A673 (cell line): ENCODE results near the gene KIF4B. TPM values are rescaled to one million over a fixed set of nuclear protein-coding genes. Genes with fewer than 3 reads are reported as not detected.

Experiments
- BruUV-seq: library from RNA; stranded (reverse); fragments of 400-500 nt; replicated peaks from 2 replicates; lab custom pipeline; 2021; lab: Mats Ljungman, UMichigan
- CTCF ChIA-PET: fragments of 300-600 bp; sonication (Branson Sonifier 250); formaldehyde crosslinking; loops from one replicate; lab custom pipeline; 2022; ENCODE audit warnings: antibody characterized with exemption; lab: Charles Lee
- POLR2A ChIA-PET: fragments of 300-600 bp; sonication (Branson Sonifier 250); formaldehyde crosslinking; loops from one replicate; lab custom pipeline; 2022; ENCODE audit warnings: antibody characterized with exemption; ENCODE audit not compliant: low non-redundant PET; lab: Charles Lee
- DNase-seq: peaks from one replicate; pipeline ENCODE4 v3.0.0-alpha.2; 2015; ENCODE audit warnings: low spot score
- H3K27ac ChIP-seq: fragments of 200-600 bp; sonication (generic); 2 replicates; pipeline ENCODE4 v1.5.1; 2016; ENCODE audit warnings: mixed run types, low read depth, mild to moderate bottlenecking, mixed read lengths, antibody characterized with exemption, low read length; ENCODE audit not compliant: poor library complexity, severe bottlenecking
- H3K27me3 ChIP-seq: fragments of 200-600 bp; sonication (generic); replicated peaks from 2 replicates; pipeline ENCODE4 v1.6.1; 2017; ENCODE audit warnings: mixed run types, low read depth, mild to moderate bottlenecking, mixed read lengths, antibody characterized with exemption, low read length; ENCODE audit not compliant: insufficient read depth, poor library complexity
- H3K36me3 ChIP-seq: fragments of 200-600 bp; sonication (generic); 2 replicates; pipeline ENCODE4 v1.6.1; 2016; ENCODE audit warnings: mixed run types, mild to moderate bottlenecking, mixed read lengths, antibody characterized with exemption, low read length; ENCODE audit not compliant: insufficient read depth, poor library complexity, severe bottlenecking
- H3K4me1 ChIP-seq: fragments of 200-600 bp; sonication (generic); 2 replicates; pipeline ENCODE4 v1.6.1; 2017; ENCODE audit warnings: mixed run types, mild to moderate bottlenecking, mixed read lengths, antibody characterized with exemption, low read length; ENCODE audit not compliant: insufficient read depth, poor library complexity, severe bottlenecking
- H3K4me3 ChIP-seq: fragments of 200-600 bp; sonication (generic); 2 replicates; pipeline ENCODE4 v1.5.1; 2016; ENCODE audit warnings: low read depth, mixed run types, mild to moderate bottlenecking, mixed read lengths, low read length; ENCODE audit not compliant: poor library complexity, severe bottlenecking
- H3K9me3 ChIP-seq: fragments of 200-600 bp; sonication (generic); 2 replicates; pipeline ENCODE4 v1.6.1; 2016; ENCODE audit warnings: mixed run types, low read depth, mild to moderate bottlenecking, mixed read lengths, antibody characterized with exemption, low read length; ENCODE audit not compliant: poor library complexity, severe bottlenecking
- CTCF ChIP-seq: fragments of 300-800, 200-600 bp; sonication (generic); conservative IDR thresholded peaks from 2 replicates; pipeline ENCODE4 v1.5.1; 2017; ENCODE audit warnings: low read depth, mild to moderate bottlenecking, antibody characterized with exemption, low read length, moderate library complexity, mixed read lengths
- EZH2 ChIP-seq: fragments of 200-600 bp; sonication (generic); IDR thresholded peaks from 2 replicates; pipeline ENCODE4 v1.6.1; 2017; ENCODE audit warnings: borderline replicate concordance, low read depth, mild to moderate bottlenecking, mixed read lengths, antibody characterized with exemption, low read length; ENCODE audit not compliant: poor library complexity, severe bottlenecking
- intact Hi-C: fragments of 100-400 bp; cut with micrococcal nuclease; formaldehyde crosslinking; loops from one replicate; pipeline ENCODE4 v1.10.0; 2022; ENCODE audit not compliant: unreplicated experiment
- total RNA-seq: library from RNA; stranded (reverse); gene quantifications from 2 replicates; pipeline ENCODE4 v1.2.3, GENCODE V29; 2021

The KIF4B gene
- total RNA-seq, 1 experiment from 2014 or later: 0.77 TPM

- no peaks in the 10 kb centered on the region for H3K27me3 ChIP-seq
- no peak overlapping the region for H3K27ac ChIP-seq
- DNase-seq: no peak
- CTCF ChIA-PET: no interaction called here
- POLR2A ChIA-PET: no interaction called here
- H3K36me3 ChIP-seq: no peaks in the 10 kb centered on the region
- no peaks in the 10 kb centered on the region for H3K4me1 ChIP-seq
- no peaks in the 10 kb centered on the region for H3K9me3 ChIP-seq
- TF ChIP-seq CTCF (no peak), EZH2 (no peak)
- intact Hi-C loops: no loop called here
- BruUV-seq: no TSS peak
- H3K4me3 ChIP-seq: no peak overlapping the region
Observed at GRCh38 chr5:155015239-155015638, 1.7 kb downstream of the KIF4B start.

- intact Hi-C loops: no loop called here
- no peaks in the 10 kb centered on the region for H3K36me3 ChIP-seq
- no peak overlapping the region for H3K27ac ChIP-seq
- POLR2A ChIA-PET: no interaction called here
- CTCF ChIA-PET: no interaction called here
- H3K4me1 ChIP-seq: no peaks in the 10 kb centered on the region
- BruUV-seq: no TSS peak
- TF ChIP-seq EZH2 (no peak), CTCF (no peak)
- no peaks in the 10 kb centered on the region for H3K9me3 ChIP-seq
- H3K4me3 ChIP-seq: no peak overlapping the region
- no peak for DNase-seq
- no peaks in the 10 kb centered on the region for H3K27me3 ChIP-seq
Observed at GRCh38 chr5:155017610-155018009, 4.1 kb downstream of the KIF4B start.

GRCh38 chr5:155019601-155020226 is 6.2 kb downstream of the KIF4B start:
- TF ChIP-seq EZH2: no peak
- no peak for TF ChIP-seq CTCF
- no peaks in the 10 kb centered on the region for H3K36me3 ChIP-seq
- ChIA-PET CTCF (no interaction called here), POLR2A (no interaction called here)
- H3K4me3 ChIP-seq: no peak overlapping the region
- no peaks in the 10 kb centered on the region for H3K27me3 ChIP-seq
- H3K4me1 ChIP-seq: no peaks in the 10 kb centered on the region
- BruUV-seq: no TSS peak
- H3K9me3 ChIP-seq: no peaks in the 10 kb centered on the region
- DNase-seq: no peak
- intact Hi-C loops: no loop called here
- H3K27ac ChIP-seq: no peak overlapping the region
